OCI-LY7 (cell line): ENCODE measurements around the gene MYL11. TPM values are rescaled to one million over a fixed set of nuclear protein-coding genes. Genes with fewer than 3 reads are reported as not detected.

Experiments
- BruUV-seq: library from RNA; stranded (reverse); fragments of 400-500 nt; replicated peaks from 2 replicates; lab custom pipeline; 2021; lab: Mats Ljungman, UMichigan
- CTCF ChIA-PET: fragments of 300-600 bp; sonication (Branson Sonifier 250); formaldehyde crosslinking; loops from one replicate; lab custom pipeline; 2022; ENCODE audit warnings: antibody characterized with exemption; ENCODE audit not compliant: unreplicated experiment; lab: Charles Lee
- POLR2A ChIA-PET: fragments of 300-600 bp; sonication (Branson Sonifier 250); formaldehyde crosslinking; loops from one replicate; lab custom pipeline; 2022; ENCODE audit warnings: antibody characterized with exemption; lab: Charles Lee
- DNase-seq: peaks from one replicate; pipeline ENCODE4 v3.0.0-alpha.2; 2015; ENCODE audit warnings: low spot score
- H2AFZ ChIP-seq: fragments of 200-600 bp; sonication (generic), shearing (Covaris generic); 2 replicates; pipeline ENCODE4 v1.6.1; 2014; ENCODE audit warnings: mild to moderate bottlenecking, antibody characterized with exemption, low read length, moderate library complexity
- H3K27ac ChIP-seq: fragments of 200-600 bp; sonication (generic); 2 replicates; pipeline ENCODE4 v1.5.1; 2014; ENCODE audit warnings: mixed run types, low read depth, mild to moderate bottlenecking, moderate library complexity, low read length, inconsistent platforms; ENCODE audit not compliant: poor library complexity, severe bottlenecking
- H3K36me3 ChIP-seq: fragments of 200-600 bp; sonication (generic); 2 replicates; pipeline ENCODE4 v1.6.1; 2014; ENCODE audit warnings: mild to moderate bottlenecking, antibody characterized with exemption, low read length, moderate library complexity, mixed read lengths; ENCODE audit not compliant: insufficient read depth
- H3K4me1 ChIP-seq: fragments of 200-600 bp; sonication (generic); 2 replicates; pipeline ENCODE4 v1.5.1; 2014; ENCODE audit warnings: mild to moderate bottlenecking, low read length; ENCODE audit not compliant: insufficient read depth, poor library complexity, severe bottlenecking
- H3K4me2 ChIP-seq: fragments of 200-600 bp; sonication (generic); 2 replicates; pipeline ENCODE4 v1.6.1; 2014; ENCODE audit warnings: mild to moderate bottlenecking, low read length
- H3K4me3 ChIP-seq: fragments of 200-600 bp; sonication (generic); 2 replicates; pipeline ENCODE4 v1.5.1; 2014; ENCODE audit warnings: mild to moderate bottlenecking, low read depth, low read length; ENCODE audit not compliant: poor library complexity, severe bottlenecking
- H3K79me2 ChIP-seq: fragments of 200-600 bp; sonication (generic); 2 replicates; pipeline ENCODE4 v1.6.1; 2016; ENCODE audit warnings: low read depth, mild to moderate bottlenecking, low read length, moderate library complexity, mixed read lengths; ENCODE audit not compliant: insufficient read depth
- H3K9me2 ChIP-seq: fragments of 200-600 bp; sonication (generic); 2 replicates; pipeline ENCODE4 v1.6.1; 2016; ENCODE audit warnings: mild to moderate bottlenecking, low read length, mixed read lengths; ENCODE audit not compliant: insufficient read depth
- H3K9me3 ChIP-seq: fragments of 200-600 bp; sonication (generic); 2 replicates; pipeline ENCODE4 v1.6.1; 2014; ENCODE audit warnings: mild to moderate bottlenecking, mixed run types, low read length, mixed read lengths
- H4K20me1 ChIP-seq: fragments of 200-600 bp; sonication (generic); 2 replicates; pipeline ENCODE4 v1.6.1; 2014; ENCODE audit warnings: mild to moderate bottlenecking, antibody characterized with exemption, low read length, moderate library complexity, mixed read lengths; ENCODE audit not compliant: insufficient read depth
- CTCF ChIP-seq: fragments of 200-600 bp; sonication (generic); conservative IDR thresholded peaks from 2 replicates; pipeline ENCODE4 v1.5.1; 2014; ENCODE audit warnings: mild to moderate bottlenecking, antibody characterized with exemption, low read length, moderate library complexity, mixed read lengths
- EZH2phosphoT487 ChIP-seq: fragments of 200-600 bp; sonication (generic); IDR thresholded peaks from 2 replicates; pipeline ENCODE4 v1.6.1; 2018; ENCODE audit warnings: low read depth, borderline replicate concordance, mild to moderate bottlenecking, mixed run types, antibody characterized with exemption, low read length, moderate library complexity, mixed read lengths
- intact Hi-C: fragments of 100-400 bp; cut with micrococcal nuclease; formaldehyde crosslinking; loops from one replicate; pipeline ENCODE4 v1.10.0; 2022; ENCODE audit not compliant: unreplicated experiment
- total RNA-seq, 2 experiments: library from RNA; depleted of rRNA in 1 of 2; stranded (reverse); fragments of >200 nt in 1 of 2; shearing (Covaris generic) in 1 of 2; gene quantifications; 2 replicates each; pipeline ENCODE4 v1.2.3, GENCODE V29; 2014 to 2022

Gene MYL11
- total RNA-seq, 2 experiments from 2014 or later, result 3.2 to 3.9 TPM

- H3K4me3 ChIP-seq, result peak overlapping the region; percentile 99
- DNase-seq, result no peak
- H3K4me1 ChIP-seq, result peaks cover 38% of the 10 kb centered on the region
- no peaks in the 10 kb centered on the region for H3K9me2 ChIP-seq
- intact Hi-C loops, result no loop called here
- ChIA-PET CTCF (no interaction called here), POLR2A (interaction anchor here (0.6 to 2.1 kb wide), 2 partner anchors 13 to 225 kb away, joined by 7 to 12 read pairs; partner anchors contain the start of gene CD2BP2)
- peak overlapping the region; percentile 26 for H3K27ac ChIP-seq
- H3K79me2 ChIP-seq, result peaks cover 71% of the 10 kb centered on the region
- no peaks in the 10 kb centered on the region for H3K9me3 ChIP-seq
- no peak overlapping the region for H2AFZ ChIP-seq
- peak overlapping the region; percentile 97 for H3K4me2 ChIP-seq
- no peak for TF ChIP-seq EZH2phosphoT487
- TF ChIP-seq CTCF, result no peak
- peaks cover 20% of the 10 kb centered on the region for H4K20me1 ChIP-seq
- no TSS peak for BruUV-seq
- peaks cover 66% of the 10 kb centered on the region for H3K36me3 ChIP-seq
These were observed 7.1 kb upstream of the MYL11 start for GRCh38 chr16:30367349-30368009.

- no peak for TF ChIP-seq CTCF
- TF ChIP-seq EZH2phosphoT487, result no peak
- peaks cover 58% of the 10 kb centered on the region for H3K36me3 ChIP-seq
- H3K4me2 ChIP-seq, result peak overlapping the region; percentile 97
- POLR2A ChIA-PET, result interaction anchor here (1.2 kb wide), 2 partner anchors 12 to 27 kb away, joined by 3 to 4 read pairs; partner anchors contain the start of gene ZNF48
- H3K9me2 ChIP-seq, result no peaks in the 10 kb centered on the region
- BruUV-seq, result no TSS peak
- H3K4me3 ChIP-seq, result peak overlapping the region; percentile 99
- DNase-seq, result no peak
- intact Hi-C loops, result no loop called here
- H4K20me1 ChIP-seq, result peaks cover 20% of the 10 kb centered on the region
- no peaks in the 10 kb centered on the region for H3K9me3 ChIP-seq
- peaks cover 46% of the 10 kb centered on the region for H3K4me1 ChIP-seq
- no peak overlapping the region for H2AFZ ChIP-seq
- peak overlapping the region; percentile 26 for H3K27ac ChIP-seq
- CTCF ChIA-PET, result no interaction called here
- peaks cover 63% of the 10 kb centered on the region for H3K79me2 ChIP-seq
These were observed 6.3 kb upstream of the MYL11 start for GRCh38 chr16:30368122-30368791.

- Histone ChIP-seq H3K4me1 (peaks cover 49% of the 10 kb centered on the region), H3K9me2 (no peaks in the 10 kb centered on the region), H3K9me3 (no peaks in the 10 kb centered on the region), H3K27ac (peak overlapping the region; percentile 26), H4K20me1 (peaks cover 20% of the 10 kb centered on the region), H3K36me3 (peaks cover 53% of the 10 kb centered on the region), H3K4me2 (peak overlapping the region; percentile 97), H3K79me2 (peaks cover 58% of the 10 kb centered on the region), H2AFZ (no peak overlapping the region), H3K4me3 (peak overlapping the region; percentile 99)
- no peak for DNase-seq
- no peak for TF ChIP-seq CTCF
- no peak for TF ChIP-seq EZH2phosphoT487
- ChIA-PET POLR2A (interaction anchor here (1.2 to 1.5 kb wide), 3 partner anchors 12 to 27 kb away, joined by 3 to 5 read pairs (median 4); partner anchors contain the start of genes SEPTIN1 and ZNF48), CTCF (no interaction called here)
- intact Hi-C loops, result no loop called here
- no TSS peak for BruUV-seq
These were observed 5.9 kb upstream of the MYL11 start for GRCh38 chr16:30368792-30369090.
